HepG2 (cell line): ENCODE data around the gene GDPD5. TPM values are rescaled to one million over a fixed set of nuclear protein-coding genes. Genes with fewer than 3 reads are reported as not detected.

Experiments
- ATAC-seq: fragments of 200-7000 bp; cut with Tn5 transposase; 3 replicates; pipeline ENCODE4 v1.9.1; 2020; ENCODE audit warnings: mild to moderate bottlenecking, moderate library complexity
- BruUV-seq: library from RNA; stranded (reverse); fragments of 400-500 nt; replicated peaks from 2 replicates; lab custom pipeline; 2021; lab: Mats Ljungman, UMichigan
- CTCF ChIA-PET: fragments of 300-600 bp; formaldehyde crosslinking; extraction: SDS; loops from one replicate; lab custom pipeline; 2021; ENCODE audit warnings: low total read pairs, inconsistent platforms, low intra/inter-chr PET ratio; lab: Yijun Ruan, JAX
- POLR2A ChIA-PET: fragments of 350-600 bp; sonication (Branson Sonifier 250); formaldehyde crosslinking; loops from one replicate; lab custom pipeline; 2020; ENCODE audit warnings: antibody characterized with exemption, inconsistent platforms; lab: Yijun Ruan, JAX
- DNase-seq: peaks from one replicate; pipeline ENCODE4 v3.0.0-alpha.2; 2015; ENCODE audit warnings: low spot score
- FAIRE-seq: peaks from 3 replicates; lab custom pipeline; 2011; peaks lifted over from hg19 to GRCh38; lab: Jason Lieb, UNC
- H2AFZ ChIP-seq: one replicate; pipeline ENCODE4 v1.6.1; 2011; ENCODE audit warnings: low read length, inconsistent platforms
- H3K27ac ChIP-seq: fragments of 300-600 bp; 3 replicates; pipeline ENCODE4 v1.8.0; 2011; ENCODE audit warnings: mixed run types, mild to moderate bottlenecking, mixed read lengths, low read length, inconsistent platforms; ENCODE audit not compliant: insufficient read depth; ENCODE audit errors: extremely low read length
- H3K27me3 ChIP-seq, 2 experiments: fragments of 200-600 bp in 1 of 2; 2 replicates in 1 of 2; 3 replicates in 1 of 2; pipeline versions ENCODE4 v1.6.0 to v1.8.0; 2011; ENCODE audit warnings: low read length in 2 of 2, mild to moderate bottlenecking in 2 of 2, moderate library complexity in 2 of 2, inconsistent platforms in 1 of 2; ENCODE audit not compliant: insufficient read depth in 2 of 2, control insufficient read depth in 1 of 2
- H3K36me3 ChIP-seq, 2 experiments: fragments of 200-600 bp in 1 of 2; replicated peaks in 1 of 2; 2 replicates in 1 of 2; 3 replicates in 1 of 2; pipeline versions ENCODE4 v1.5.1 to v1.8.0; 2011; ENCODE audit warnings: low read length in 2 of 2, inconsistent platforms in 1 of 2; ENCODE audit not compliant: insufficient read depth in 2 of 2, control insufficient read depth in 1 of 2
- H3K4me1 ChIP-seq: 2 replicates; pipeline ENCODE4 v1.5.1; 2012; ENCODE audit warnings: low read length, inconsistent platforms; ENCODE audit not compliant: insufficient read depth
- H3K4me2 ChIP-seq: 2 replicates; pipeline ENCODE4 v1.6.0; 2011; ENCODE audit warnings: low read depth, low read length, inconsistent platforms
- H3K4me3 ChIP-seq, 3 experiments: fragments of 200-600 bp in 1 of 3; sonication (generic), shearing (Covaris generic) in 1 of 3; replicated peaks in 1 of 3; 2 replicates each; pipeline ENCODE4 v1.5.1; 2011 to 2016; ENCODE audit warnings: low read length in 3 of 3, inconsistent platforms in 2 of 3, low read depth in 2 of 3, mild to moderate bottlenecking in 2 of 3, control low read depth in 1 of 3, mixed read lengths in 1 of 3; ENCODE audit not compliant: insufficient read depth in 1 of 3
- H3K79me2 ChIP-seq: one replicate; pipeline ENCODE4 v1.6.1; 2011; ENCODE audit warnings: low read length, inconsistent platforms; ENCODE audit not compliant: insufficient read depth
- H3K9ac ChIP-seq: 2 replicates; pipeline ENCODE4 v1.6.0; 2011; ENCODE audit warnings: mild to moderate bottlenecking, low read depth, low read length, inconsistent platforms; ENCODE audit not compliant: insufficient read depth
- H3K9me3 ChIP-seq: 2 replicates; pipeline ENCODE4 v1.5.1; 2012; ENCODE audit warnings: mild to moderate bottlenecking, low read length
- H4K20me1 ChIP-seq: 2 replicates; pipeline ENCODE4 v1.6.0; 2011; ENCODE audit warnings: inconsistent platforms, mild to moderate bottlenecking, low read length, moderate library complexity; ENCODE audit not compliant: insufficient read depth
- CENPT ChIP-seq: sonication (generic); formaldehyde crosslinking; IDR thresholded peaks from 2 replicates; pipeline ENCODE4 v1.8.0; 2022; ENCODE audit warnings: low read depth, mild to moderate bottlenecking, moderate library complexity, missing genetic modification reagents
- ELF1 ChIP-seq: sonication (generic); formaldehyde crosslinking; IDR thresholded peaks from 2 replicates; pipeline ENCODE4 v1.4.0; 2020; ENCODE audit warnings: missing genetic modification reagents
- FOXJ3 ChIP-seq: sonication (generic); formaldehyde crosslinking; IDR thresholded peaks from 2 replicates; pipeline ENCODE4 v1.4.0; 2020; ENCODE audit warnings: missing genetic modification reagents, mild to moderate bottlenecking, borderline replicate concordance
- IKZF5 ChIP-seq: IDR thresholded peaks from 2 replicates; pipeline ENCODE4 v1.6.1; 2018; ENCODE audit warnings: missing genetic modification reagents, mild to moderate bottlenecking, missing compliant biosample characterization
- KAT2B ChIP-seq: fragments of 150-350 bp; IDR thresholded peaks from 2 replicates; pipeline ENCODE4 v1.6.1; 2014; ENCODE audit warnings: low read depth, low read length, borderline replicate concordance
- NFIC ChIP-seq: IDR thresholded peaks from 2 replicates; pipeline ENCODE4 v1.6.1; 2012; ENCODE audit warnings: mild to moderate bottlenecking, low read length, inconsistent platforms
- NR2F2 ChIP-seq: IDR thresholded peaks from 2 replicates; pipeline ENCODE4 v1.6.1; 2012; ENCODE audit warnings: low read depth, inconsistent platforms, borderline replicate concordance
- PHB2 ChIP-seq: fragments of 450-650 bp; IDR thresholded peaks from 2 replicates; pipeline ENCODE4 v1.6.1; 2018; ENCODE audit not compliant: partially characterized antibody
- RCOR2 ChIP-seq: IDR thresholded peaks from 2 replicates; pipeline ENCODE4 v1.6.1; 2016; ENCODE audit warnings: missing biosample characterization, missing genetic modification reagents
- RELA ChIP-seq: sonication (generic); formaldehyde crosslinking; IDR thresholded peaks from 2 replicates; pipeline ENCODE4 v1.4.0; 2020; ENCODE audit warnings: missing genetic modification reagents
- RFX5 ChIP-seq: IDR thresholded peaks from 2 replicates; pipeline ENCODE4 v1.6.1; 2011; ENCODE audit warnings: low read depth, low read length, improper control_type of control experiment
- ZBTB49 ChIP-seq: sonication (generic); formaldehyde crosslinking; IDR thresholded peaks from 2 replicates; pipeline ENCODE4 v1.4.0; 2020; ENCODE audit warnings: missing genetic modification reagents, borderline replicate concordance
- ZNF367 ChIP-seq: sonication (generic); formaldehyde crosslinking; IDR thresholded peaks from 2 replicates; pipeline ENCODE4 v1.4.0; 2020; ENCODE audit warnings: missing genetic modification reagents, borderline replicate concordance
- ZNF431 ChIP-seq: sonication (generic); formaldehyde crosslinking; IDR thresholded peaks from 2 replicates; pipeline ENCODE4 v1.9.0; 2022; ENCODE audit warnings: missing genetic modification reagents, low read depth, mild to moderate bottlenecking, borderline replicate concordance
- ZNF432 ChIP-seq: sonication (generic); formaldehyde crosslinking; IDR thresholded peaks from 2 replicates; pipeline ENCODE4 v1.5.0; 2020; ENCODE audit warnings: missing genetic modification reagents, mild to moderate bottlenecking, borderline replicate concordance
- ZNF589 ChIP-seq: sonication (generic); formaldehyde crosslinking; conservative IDR thresholded peaks from 2 replicates; pipeline ENCODE4 v1.8.0; 2022; ENCODE audit warnings: mild to moderate bottlenecking, moderate library complexity, missing genetic modification reagents
- ZNF598 ChIP-seq: sonication (generic); formaldehyde crosslinking; IDR thresholded peaks from 2 replicates; pipeline ENCODE4 v1.5.1; 2020; ENCODE audit warnings: mild to moderate bottlenecking, missing genetic modification reagents, borderline replicate concordance
- ZNF773 ChIP-seq: sonication (generic); formaldehyde crosslinking; IDR thresholded peaks from 2 replicates; pipeline ENCODE4 v1.4.0; 2020; ENCODE audit warnings: missing genetic modification reagents, borderline replicate concordance
- ZSCAN12 ChIP-seq: sonication (generic); formaldehyde crosslinking; IDR thresholded peaks from 2 replicates; pipeline ENCODE4 v1.9.0; 2021; ENCODE audit warnings: mild to moderate bottlenecking, missing genetic modification reagents
- WGBS: methylation state at CpG from one replicate; pipeline ENCODE4 v1.1.6; 2017; ENCODE audit warnings: low lambda C conversion rate; 5-methylcytosine and 5-hydroxymethylcytosine counted together
- in situ Hi-C: cut with HindIII; loops from 2 replicates; pipeline ENCODE4 v1.10.0; 2017; ENCODE audit warnings: low pct_unique_long_range_greater_than_20kb; ENCODE audit not compliant: extremely low pct_ligation_motif_present
- intact Hi-C: fragments of 100-400 bp; cut with micrococcal nuclease; formaldehyde crosslinking; loops from one replicate; pipeline ENCODE4 v1.10.0; 2022; ENCODE audit not compliant: unreplicated experiment
- polyA plus RNA-seq, 8 experiments: library from polyadenylated mRNA; depleted of rRNA in 3 of 8; stranded (reverse) in 7 of 8; unstranded in 1 of 8; fragments of >200 nt; fragmentation: Illumina TruSeq in 4 of 8; extraction: Trizol in 4 of 8; gene quantifications; 2 replicates each; pipeline versions ENCODE4 v1.2.1 to v1.2.3, GENCODE V29; 2011 to 2016; ENCODE audit warnings: low read depth in 4 of 8, missing spikeins in 1 of 8, mixed read lengths in 1 of 8; ENCODE audit not compliant: insufficient read depth in 1 of 8
- total RNA-seq, 5 experiments: library from RNA; depleted of rRNA; stranded (reverse); fragments of >200 nt; fragmentation: Illumina TruSeq; extraction: Trizol; gene quantifications; 2 replicates each; pipeline ENCODE4 v1.2.3, GENCODE V29; 2016; ENCODE audit warnings: low read depth in 1 of 5

GDPD5 gene
- total and polyA plus RNA-seq, 2 of the 13 experiments (the other 11 are each of a cell fraction or from before 2014, with no cell fraction given) = 55.0 to 67.5 TPM

- Histone ChIP-seq H3K27me3 (no peaks in the 10 kb centered on the region), H2AFZ (no peak overlapping the region), H3K9ac (no peak overlapping the region), H3K4me2 (no peak overlapping the region), H3K36me3 (peaks cover 24 to 30% of the 10 kb centered on the region in 2 experiments; a peak in 4 of 5 replicates), H3K27ac (no peak overlapping the region), H3K9me3 (no peaks in the 10 kb centered on the region), H3K4me3 (no peak overlapping the region), H3K79me2 (no peaks in the 10 kb centered on the region), H4K20me1 (no peaks in the 10 kb centered on the region), H3K4me1 (peaks cover 12% of the 10 kb centered on the region)
- POLR2A ChIA-PET = no interaction called here
- 97% methylated on average over 12 of the region's 27 CpGs for WGBS
- intact Hi-C loops (no loop called here), in situ Hi-C loops (no loop called here)
- BruUV-seq = no TSS peak
- DNase-seq = no peak
- no peak for TF ChIP-seq ZNF431 (CRISPR knock-in tag)
- no peak for TF ChIP-seq ZNF589 (CRISPR knock-in tag)
- TF ChIP-seq ZNF432 = no peak
- no peak for TF ChIP-seq RCOR2 (CRISPR knock-in tag)
- TF ChIP-seq FOXJ3 = no peak
- no peak for TF ChIP-seq ZNF598 (CRISPR knock-in tag)
- TF ChIP-seq KAT2B = no peak
- TF ChIP-seq RELA (CRISPR knock-in tag) = no peak
- no peak for TF ChIP-seq ZNF773 (CRISPR knock-in tag)
- TF ChIP-seq PHB2 = no peak
- no peak for TF ChIP-seq ZSCAN12 (CRISPR knock-in tag)
- TF ChIP-seq NFIC = no peak
- no peak for TF ChIP-seq RFX5
- no peak for TF ChIP-seq ZBTB49 (CRISPR knock-in tag)
- TF ChIP-seq IKZF5 (CRISPR knock-in tag) = no peak
- no peak for TF ChIP-seq ELF1 (CRISPR knock-in tag)
- TF ChIP-seq ZNF367 (CRISPR knock-in tag) = no peak
- no peak for TF ChIP-seq NR2F2
- TF ChIP-seq CENPT (CRISPR knock-in tag) = no peak
- CTCF ChIA-PET = no interaction called here
- no peak for ATAC-seq
- FAIRE-seq = no peak
These were observed 84.6 kb downstream of the GDPD5 start for GRCh38 chr11:75440960-75441803.
